ENCODE results near the gene WDR86. TPM values are rescaled to one million over a fixed set of nuclear protein-coding genes. Genes with fewer than 3 reads are reported as not detected.

The WDR86 gene
- polyA plus RNA-seq, 1 donor (not counting 4 experiments of a cell fraction or from before 2014, with no cell fraction given), result not detected

- peaks cover 38% of the 10 kb centered on the region for H3K27me3 ChIP-seq (ENCODE audit: control insufficient read depth, extremely low read depth, insufficient read depth, low read length)
- H3K9ac ChIP-seq (ENCODE audit: control insufficient read depth, extremely low read depth, insufficient read depth, low read length), result no peak overlapping the region
- H3K4me3 ChIP-seq (ENCODE audit: control insufficient read depth in 2 of 3, extremely low read depth in 1 of 3, insufficient read depth in 2 of 3, low read depth in 1 of 3, low read length in 3 of 3), result no peak overlapping the region
- H3K27ac ChIP-seq (ENCODE audit: control insufficient read depth, insufficient read depth, low read length), result no peak overlapping the region
- peaks cover 2% of the 10 kb centered on the region for H3K4me1 ChIP-seq (ENCODE audit: control insufficient read depth, extremely low read depth, insufficient read depth, low read length)
- FAIRE-seq (no peak), DNase-seq (ENCODE audit: low read depth, low spot score) (no peak)
- no peaks in the 10 kb centered on the region for H3K9me1 ChIP-seq (ENCODE audit: control insufficient read depth, extremely low read depth, insufficient read depth, low read length)
- TF ChIP-seq, protein P1, sequence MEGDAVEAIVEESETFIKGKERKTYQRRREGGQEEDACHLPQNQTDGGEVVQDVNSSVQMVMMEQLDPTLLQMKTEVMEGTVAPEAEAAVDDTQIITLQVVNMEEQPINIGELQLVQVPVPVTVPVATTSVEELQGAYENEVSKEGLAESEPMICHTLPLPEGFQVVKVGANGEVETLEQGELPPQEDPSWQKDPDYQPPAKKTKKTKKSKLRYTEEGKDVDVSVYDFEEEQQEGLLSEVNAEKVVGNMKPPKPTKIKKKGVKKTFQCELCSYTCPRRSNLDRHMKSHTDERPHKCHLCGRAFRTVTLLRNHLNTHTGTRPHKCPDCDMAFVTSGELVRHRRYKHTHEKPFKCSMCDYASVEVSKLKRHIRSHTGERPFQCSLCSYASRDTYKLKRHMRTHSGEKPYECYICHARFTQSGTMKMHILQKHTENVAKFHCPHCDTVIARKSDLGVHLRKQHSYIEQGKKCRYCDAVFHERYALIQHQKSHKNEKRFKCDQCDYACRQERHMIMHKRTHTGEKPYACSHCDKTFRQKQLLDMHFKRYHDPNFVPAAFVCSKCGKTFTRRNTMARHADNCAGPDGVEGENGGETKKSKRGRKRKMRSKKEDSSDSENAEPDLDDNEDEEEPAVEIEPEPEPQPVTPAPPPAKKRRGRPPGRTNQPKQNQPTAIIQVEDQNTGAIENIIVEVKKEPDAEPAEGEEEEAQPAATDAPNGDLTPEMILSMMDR (optimal IDR thresholded peaks at IDR 0.05 in 1 of 3, IDR thresholded peaks at IDR 0.05 in 1 of 3, conservative IDR thresholded peaks at IDR 0.05 in 1 of 3; ENCODE audit: extremely low read depth in 1 of 3, insufficient read depth in 2 of 3, low read length in 3 of 3), result no peak
- TF ChIP-seq EZH2 (IDR thresholded peaks at IDR 0.05; ENCODE audit: low read length), result no peak
- H3K79me2 ChIP-seq (ENCODE audit: control insufficient read depth, insufficient read depth, low read length), result no peaks in the 10 kb centered on the region
- no peaks in the 10 kb centered on the region for H4K20me1 ChIP-seq (ENCODE audit: control insufficient read depth, extremely low read depth, insufficient read depth, low read length)
- peaks cover 3 to 14% of the 10 kb centered on the region in 2 experiments for H3K36me3 ChIP-seq (ENCODE audit: control insufficient read depth in 2 of 2, extremely low read depth in 1 of 2, insufficient read depth in 2 of 2, low read length in 2 of 2)
- H3K9me3 ChIP-seq (ENCODE audit: control insufficient read depth, low read depth, low read length), result no peaks in the 10 kb centered on the region
- no peak overlapping the region for H2AFZ ChIP-seq (ENCODE audit: control insufficient read depth, low read length)
- H3K4me2 ChIP-seq (ENCODE audit: control insufficient read depth, extremely low read depth, insufficient read depth, low read depth, low read length), result no peak overlapping the region
- dilution Hi-C loops (cut with MboI; ENCODE audit: extremely low pct_ligation_motif_present, low sequenced_read_pairs), result no loop called here
Observed at GRCh38 chr7:151380199-151381097, 29.4 kb downstream of the WDR86 start.

GRCh38 chr7:151379534-151380198, 30.2 kb downstream of the WDR86 start:
- no peaks in the 10 kb centered on the region for H3K9me1 ChIP-seq (ENCODE audit: control insufficient read depth, extremely low read depth, insufficient read depth, low read length)
- no peaks in the 10 kb centered on the region for H3K9me3 ChIP-seq (ENCODE audit: control insufficient read depth, low read depth, low read length)
- peaks cover 3 to 14% of the 10 kb centered on the region in 2 experiments for H3K36me3 ChIP-seq (ENCODE audit: control insufficient read depth in 2 of 2, extremely low read depth in 1 of 2, insufficient read depth in 2 of 2, low read length in 2 of 2)
- DNase-seq (ENCODE audit: low read depth, low spot score), result no peak
- H2AFZ ChIP-seq (ENCODE audit: control insufficient read depth, low read length), result no peak overlapping the region
- H3K4me3 ChIP-seq (ENCODE audit: control insufficient read depth in 2 of 3, extremely low read depth in 1 of 3, insufficient read depth in 2 of 3, low read depth in 1 of 3, low read length in 3 of 3), result no peak overlapping the region
- H4K20me1 ChIP-seq (ENCODE audit: control insufficient read depth, extremely low read depth, insufficient read depth, low read length), result no peaks in the 10 kb centered on the region
- dilution Hi-C loops (cut with MboI; ENCODE audit: extremely low pct_ligation_motif_present, low sequenced_read_pairs), result no loop called here
- H3K4me1 ChIP-seq (ENCODE audit: control insufficient read depth, extremely low read depth, insufficient read depth, low read length), result peaks cover 2% of the 10 kb centered on the region
- H3K27ac ChIP-seq (ENCODE audit: control insufficient read depth, insufficient read depth, low read length), result no peak overlapping the region
- peaks cover 33% of the 10 kb centered on the region for H3K27me3 ChIP-seq (ENCODE audit: control insufficient read depth, extremely low read depth, insufficient read depth, low read length)
- no peak overlapping the region for H3K9ac ChIP-seq (ENCODE audit: control insufficient read depth, extremely low read depth, insufficient read depth, low read length)
- no peaks in the 10 kb centered on the region for H3K79me2 ChIP-seq (ENCODE audit: control insufficient read depth, insufficient read depth, low read length)
- H3K4me2 ChIP-seq (ENCODE audit: control insufficient read depth, extremely low read depth, insufficient read depth, low read depth, low read length), result no peak overlapping the region
- FAIRE-seq, result no peak
- TF ChIP-seq EZH2 (IDR thresholded peaks at IDR 0.05; ENCODE audit: low read length), result no peak
- TF ChIP-seq, protein P1 (optimal IDR thresholded peaks at IDR 0.05 in 1 of 3, IDR thresholded peaks at IDR 0.05 in 1 of 3, conservative IDR thresholded peaks at IDR 0.05 in 1 of 3; ENCODE audit: extremely low read depth in 1 of 3, insufficient read depth in 2 of 3, low read length in 3 of 3), result no peak
